Spleen (tissue), 11 donors: ENCODE data around the gene BLM. TPM values are rescaled to one million over a fixed set of nuclear protein-coding genes. Genes with fewer than 3 reads are reported as not detected.

Experiments
- DNase-seq: peaks from one replicate; pipeline ENCODE4 v3.0.0-alpha.2; 2020
- H3K27ac ChIP-seq, 8 donors: fragments of 200-600 bp; sonication (generic) in 7 of 8; 1 replicate in 4 of 8; 2 replicates in 4 of 8; pipeline versions ENCODE4 v1.5.0 to v1.8.0; 2016 to 2021; ENCODE audit warnings: inconsistent platforms in 4 of 8, mild to moderate bottlenecking in 4 of 8, moderate library complexity in 1 of 8
- H3K27me3 ChIP-seq, 7 donors: fragments of 200-600 bp; sonication (generic) in 6 of 7; replicated peaks in 1 of 7; 1 replicate in 4 of 7; 2 replicates in 3 of 7; pipeline versions ENCODE4 v1.5.0 to v1.8.0; 2016 to 2021; ENCODE audit warnings: inconsistent platforms in 3 of 7, mild to moderate bottlenecking in 1 of 7
- H3K36me3 ChIP-seq, 6 donors: fragments of 200-600 bp; sonication (generic) in 5 of 6; 1 replicate in 4 of 6; 2 replicates in 2 of 6; pipeline versions ENCODE4 v1.5.0 to v1.8.0; 2016 to 2021; ENCODE audit warnings: inconsistent platforms in 2 of 6
- H3K4me1 ChIP-seq, 6 donors: fragments of 200-600 bp; sonication (generic) in 5 of 6; 1 replicate in 3 of 6; 2 replicates in 3 of 6; pipeline versions ENCODE4 v1.5.0 to v1.8.0; 2016 to 2021; ENCODE audit warnings: inconsistent platforms in 3 of 6
- H3K4me3 ChIP-seq, 8 donors: fragments of 200-600 bp; sonication (generic) in 7 of 8; 1 replicate in 4 of 8; 2 replicates in 4 of 8; pipeline versions ENCODE4 v1.5.0 to v1.8.0; 2016 to 2021; ENCODE audit warnings: inconsistent platforms in 4 of 8, mild to moderate bottlenecking in 4 of 8, moderate library complexity in 2 of 8
- H3K9me3 ChIP-seq, 8 donors: fragments of 200-600 bp; sonication (generic) in 7 of 8; 1 replicate in 4 of 8; 2 replicates in 4 of 8; pipeline versions ENCODE4 v1.5.0 to v1.8.0; 2016 to 2021; ENCODE audit warnings: inconsistent platforms in 4 of 8
- POLR2A ChIP-seq, 3 donors: fragments of 450-650 bp; IDR thresholded peaks; one replicate each; pipeline ENCODE4 v1.5.1; 2017; ENCODE audit warnings: antibody characterized with exemption in 3 of 3, mild to moderate bottlenecking in 1 of 3
- POLR2AphosphoS5 ChIP-seq, 3 donors: sonication (generic); formaldehyde crosslinking; IDR thresholded peaks; one replicate each; pipeline ENCODE4 v1.5.1; 2017; ENCODE audit warnings: antibody characterized with exemption in 3 of 3
- WGBS, 5 donors: extraction: QIAGEN DNeasy Blood & Tissue Kit in 3 of 5; methylation state at CpG; one replicate each; pipeline versions ENCODE4 v1.1.5 to v1.1.7; 2013 to 2018; 5-methylcytosine and 5-hydroxymethylcytosine counted together
- intact Hi-C: fragments of 100-400 bp; cut with DNase I; formaldehyde crosslinking; loops from one replicate; pipeline ENCODE4 v1.15.0; 2023; ENCODE audit warnings: low total_unique reads
- polyA plus RNA-seq, 3 donors: library from polyadenylated mRNA; stranded (reverse); fragments of 200-250 nt; gene quantifications; one replicate each; pipeline ENCODE4 v1.2.1, GENCODE V29; 2013
- total RNA-seq, 7 donors: library from RNA; depleted of rRNA in 3 of 7; stranded (reverse); fragments of >200 nt in 3 of 7; fragmentation: NEBNext Ultra II Directional in 4 of 7; extraction: Animal tissue kit (Norgen Biotek cat#: 25700) in 4 of 7; gene quantifications; one replicate each; pipeline versions ENCODE4 v1.1.0 to v1.2.1, GENCODE V29; 2016 to 2021
- TF ChIP-seq, protein P1 (sequence below), 11 experiments: fragments of 200-600 bp in 7 of 11; fragments of 450-650 bp in 4 of 11; sonication (generic) in 4 of 11; IDR thresholded peaks in 8 of 11; conservative IDR thresholded peaks in 3 of 11; 1 replicate in 7 of 11; 2 replicates in 4 of 11; pipeline versions ENCODE4 v1.4.0 to v1.8.0; 2016 to 2021; ENCODE audit warnings: antibody characterized with exemption in 11 of 11, inconsistent platforms in 4 of 11, mild to moderate bottlenecking in 1 of 11
- donor health status: healthy with polysubstance abuse.
- donor health status: DM: no; HTN: no; CAD: no; lungs with moderate emphysema.
- donor health status: DM: no; HTN: no; CAD: no.
- donor health status: Bipolar disorder and iron deficiency.
- donor health status: healthy.
- donor health status: DM: no; HTN: no; CAD: no.
- donor health status: DM: yes; HTN: yes; CAD: no.

Gene BLM
- total and polyA plus RNA-seq, 10 donors = 5.8 to 12.0 (median 7.3) TPM

- peak overlapping the region in 4 of 8 donors; percentile 7 to 71 (median 61) for H3K27ac ChIP-seq
- H3K4me3 ChIP-seq = no peak overlapping the region
- H3K4me1 ChIP-seq = peaks cover 0 to 22% (median 12%) of the 10 kb centered on the region in 6 donors
- intact Hi-C loops = no loop called here
- no peak for DNase-seq
- no peaks in the 10 kb centered on the region for H3K9me3 ChIP-seq
- H3K27me3 ChIP-seq = no peaks in the 10 kb centered on the region
- peaks cover 0 to 18% (median 0%) of the 10 kb centered on the region in 6 donors for H3K36me3 ChIP-seq
- WGBS, 5 donors = 57 to 78% (median 68%) methylated on average over 3 of the region's 3 CpGs
- TF ChIP-seq, protein P1, sequence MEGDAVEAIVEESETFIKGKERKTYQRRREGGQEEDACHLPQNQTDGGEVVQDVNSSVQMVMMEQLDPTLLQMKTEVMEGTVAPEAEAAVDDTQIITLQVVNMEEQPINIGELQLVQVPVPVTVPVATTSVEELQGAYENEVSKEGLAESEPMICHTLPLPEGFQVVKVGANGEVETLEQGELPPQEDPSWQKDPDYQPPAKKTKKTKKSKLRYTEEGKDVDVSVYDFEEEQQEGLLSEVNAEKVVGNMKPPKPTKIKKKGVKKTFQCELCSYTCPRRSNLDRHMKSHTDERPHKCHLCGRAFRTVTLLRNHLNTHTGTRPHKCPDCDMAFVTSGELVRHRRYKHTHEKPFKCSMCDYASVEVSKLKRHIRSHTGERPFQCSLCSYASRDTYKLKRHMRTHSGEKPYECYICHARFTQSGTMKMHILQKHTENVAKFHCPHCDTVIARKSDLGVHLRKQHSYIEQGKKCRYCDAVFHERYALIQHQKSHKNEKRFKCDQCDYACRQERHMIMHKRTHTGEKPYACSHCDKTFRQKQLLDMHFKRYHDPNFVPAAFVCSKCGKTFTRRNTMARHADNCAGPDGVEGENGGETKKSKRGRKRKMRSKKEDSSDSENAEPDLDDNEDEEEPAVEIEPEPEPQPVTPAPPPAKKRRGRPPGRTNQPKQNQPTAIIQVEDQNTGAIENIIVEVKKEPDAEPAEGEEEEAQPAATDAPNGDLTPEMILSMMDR (IDR thresholded peaks at IDR 0.05 in 8 of 11, conservative IDR thresholded peaks at IDR 0.05 in 3 of 11) = no peak
- no peak for TF ChIP-seq POLR2A (IDR thresholded peaks at IDR 0.05)
- TF ChIP-seq POLR2AphosphoS5 (IDR thresholded peaks at IDR 0.05) = no peak
Measured at GRCh38 chr15:90780916-90781315, 63.8 kb downstream of the BLM start.

- Histone ChIP-seq H3K4me3 (no peak overlapping the region), H3K4me1 (peaks cover 0 to 28% (median 12%) of the 10 kb centered on the region in 6 donors), H3K9me3 (no peaks in the 10 kb centered on the region), H3K27ac (no peak overlapping the region), H3K27me3 (no peaks in the 10 kb centered on the region), H3K36me3 (peaks cover 0 to 13% (median 0%) of the 10 kb centered on the region in 6 donors)
- no peak for DNase-seq
- WGBS, 5 donors = 62 to 78% (median 73%) methylated on average over 2 of the region's 2 CpGs
- intact Hi-C loops = no loop called here
- TF ChIP-seq POLR2AphosphoS5 (IDR thresholded peaks at IDR 0.05) (no peak), POLR2A (IDR thresholded peaks at IDR 0.05) (no peak)
- TF ChIP-seq, protein P1 (IDR thresholded peaks at IDR 0.05 in 8 of 11, conservative IDR thresholded peaks at IDR 0.05 in 3 of 11) = no peak
Measured at GRCh38 chr15:90782442-90782841, 65.3 kb downstream of the BLM start.

DNA sequence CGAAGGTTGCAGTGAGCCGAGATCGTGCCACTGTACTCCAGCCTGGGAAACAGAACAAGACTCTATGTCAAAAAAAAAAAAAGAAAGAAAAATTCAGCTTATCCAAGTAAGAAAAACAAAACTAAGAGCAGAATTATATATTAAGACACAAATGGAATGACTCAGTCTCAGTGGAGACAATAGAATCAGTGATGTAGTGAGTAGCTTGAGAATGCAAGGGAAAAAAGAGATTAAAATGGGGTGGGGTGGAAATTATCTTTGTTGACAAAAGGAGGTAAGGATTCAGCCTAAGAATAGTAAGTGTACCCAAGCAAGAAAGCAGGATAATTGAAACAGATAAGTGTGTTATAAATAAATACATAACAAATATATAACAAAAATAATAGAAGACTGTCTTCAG, 70.7 kb downstream of the BLM start:
- intact Hi-C loops = no loop called here
- no peak overlapping the region for H3K4me3 ChIP-seq
- no peak for DNase-seq
- TF ChIP-seq POLR2AphosphoS5 (IDR thresholded peaks at IDR 0.05) = no peak
- no peak overlapping the region for H3K27ac ChIP-seq
- WGBS, 5 donors = 96 to 100% (median 99%) methylated on average over 3 of the region's 3 CpGs
- H3K4me1 ChIP-seq = peaks cover 0 to 8% (median 0%) of the 10 kb centered on the region in 6 donors
- H3K36me3 ChIP-seq = peaks cover 0 to 37% (median 0%) of the 10 kb centered on the region in 6 donors
- no peaks in the 10 kb centered on the region for H3K27me3 ChIP-seq
- no peaks in the 10 kb centered on the region for H3K9me3 ChIP-seq

- no peaks in the 10 kb centered on the region for H3K9me3 ChIP-seq
- H3K27me3 ChIP-seq = no peaks in the 10 kb centered on the region
- intact Hi-C loops = no loop called here
- peaks cover 0 to 19% (median 3%) of the 10 kb centered on the region in 6 donors for H3K4me1 ChIP-seq
- no peak for TF ChIP-seq POLR2A (IDR thresholded peaks at IDR 0.05)
- no peak for TF ChIP-seq POLR2AphosphoS5 (IDR thresholded peaks at IDR 0.05)
- TF ChIP-seq, protein P1 (IDR thresholded peaks at IDR 0.05 in 8 of 11, conservative IDR thresholded peaks at IDR 0.05 in 3 of 11) = no peak
- 89 to 95% (median 91%) methylated on average over 5 of the region's 5 CpGs for WGBS, 5 donors
- H3K4me3 ChIP-seq = no peak overlapping the region
- H3K36me3 ChIP-seq = peaks cover 0 to 44% (median 0%) of the 10 kb centered on the region in 6 donors
- H3K27ac ChIP-seq = no peak overlapping the region
- DNase-seq = no peak
Measured at GRCh38 chr15:90789462-90789861, 72.3 kb downstream of the BLM start.

DNA sequence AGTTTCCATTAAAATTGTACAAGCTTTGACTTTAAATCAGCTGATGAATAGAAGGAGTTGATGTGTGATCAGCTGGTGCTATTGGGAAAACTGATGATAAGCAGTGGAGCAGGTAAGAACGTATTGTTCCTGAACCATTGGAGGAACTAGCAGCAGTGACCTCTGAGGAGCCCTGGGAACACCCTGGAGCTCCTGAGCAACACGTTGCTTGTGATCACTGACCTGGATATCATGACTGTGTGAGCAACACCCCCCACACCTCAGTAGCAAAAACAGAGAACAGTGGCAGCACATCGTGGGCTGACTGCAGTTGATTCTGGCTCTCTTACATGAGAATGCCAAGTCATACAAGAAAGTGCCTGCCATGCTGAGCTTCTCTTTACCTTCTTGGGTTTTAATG, 72.9 kb downstream of the BLM start:
- Histone ChIP-seq H3K27me3 (no peaks in the 10 kb centered on the region), H3K27ac (no peak overlapping the region), H3K4me1 (peaks cover 0 to 19% (median 3%) of the 10 kb centered on the region in 6 donors), H3K36me3 (peaks cover 0 to 41% (median 0%) of the 10 kb centered on the region in 6 donors), H3K9me3 (no peaks in the 10 kb centered on the region), H3K4me3 (no peak overlapping the region)
- 74 to 87% (median 77%) methylated on average over 3 of the region's 3 CpGs for WGBS, 5 donors
- TF ChIP-seq, protein P1 (IDR thresholded peaks at IDR 0.05 in 8 of 11, conservative IDR thresholded peaks at IDR 0.05 in 3 of 11) = no peak
- TF ChIP-seq POLR2A (IDR thresholded peaks at IDR 0.05) (no peak), POLR2AphosphoS5 (IDR thresholded peaks at IDR 0.05) (no peak)
- DNase-seq = no peak
- intact Hi-C loops = no loop called here
